Activated CD8-positive, alpha-beta memory T cell treated with anti-CD3 and anti-CD28 coated beads, Interleukin-2, amount 50 U/mL, for 1 hour (primary cell): ENCODE data around the gene PDLIM4.

Experiments used
- DNase-seq: peaks from one replicate; pipeline ENCODE4 v3.0.0-alpha.2; 2020; ENCODE audit errors: extremely low read depth

PDLIM4 gene, protein sequence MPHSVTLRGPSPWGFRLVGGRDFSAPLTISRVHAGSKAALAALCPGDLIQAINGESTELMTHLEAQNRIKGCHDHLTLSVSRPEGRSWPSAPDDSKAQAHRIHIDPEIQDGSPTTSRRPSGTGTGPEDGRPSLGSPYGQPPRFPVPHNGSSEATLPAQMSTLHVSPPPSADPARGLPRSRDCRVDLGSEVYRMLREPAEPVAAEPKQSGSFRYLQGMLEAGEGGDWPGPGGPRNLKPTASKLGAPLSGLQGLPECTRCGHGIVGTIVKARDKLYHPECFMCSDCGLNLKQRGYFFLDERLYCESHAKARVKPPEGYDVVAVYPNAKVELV

DNA sequence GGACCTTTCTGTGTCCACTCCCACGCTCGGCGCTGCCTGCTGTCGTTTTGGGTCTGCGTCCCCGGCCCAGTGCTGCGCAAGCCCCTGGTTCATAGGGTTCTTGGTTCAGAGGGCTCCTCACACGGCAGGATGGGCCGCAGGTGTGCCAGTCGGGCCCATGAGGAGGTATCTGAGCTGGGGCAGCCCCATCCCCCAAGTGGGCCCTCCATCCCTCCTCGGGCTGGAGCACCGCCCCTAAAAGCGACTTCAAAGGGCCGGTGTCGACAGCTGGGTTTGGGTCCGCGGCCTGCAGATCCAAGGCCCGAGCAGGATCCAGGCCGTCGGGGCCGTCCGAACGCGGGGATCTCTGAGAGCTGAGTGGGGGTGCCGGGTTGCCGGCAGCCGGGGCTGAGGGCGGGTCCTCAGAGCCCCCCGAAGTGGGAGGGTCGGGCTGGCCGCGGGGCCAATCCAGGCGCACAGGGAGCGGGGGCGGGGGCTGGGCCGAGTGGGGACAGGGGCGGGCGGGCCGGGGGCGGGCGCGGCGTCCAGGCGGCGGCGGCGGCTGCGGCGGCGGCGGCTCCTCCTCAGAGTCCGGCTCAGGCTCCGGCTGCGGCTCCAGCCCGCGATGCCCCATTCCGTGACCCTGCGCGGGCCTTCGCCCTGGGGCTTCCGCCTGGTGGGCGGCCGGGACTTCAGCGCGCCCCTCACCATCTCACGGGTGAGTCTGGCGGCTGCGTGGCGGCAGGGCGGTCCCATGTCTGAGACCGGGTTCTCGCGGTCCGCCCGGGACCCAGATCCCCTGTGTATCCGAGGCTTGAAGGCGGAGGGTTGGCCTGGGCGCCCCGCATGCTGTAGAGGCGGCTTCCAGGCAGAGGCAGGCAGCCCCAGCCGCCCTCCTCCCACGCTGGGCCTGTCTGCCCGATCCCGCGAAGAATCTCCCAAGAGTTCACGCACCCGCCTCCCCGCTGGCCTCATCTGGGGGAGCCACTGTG lies at the start of gene PDLIM4:
TSS of gene PDLIM4 (plus strand) at position 566 of the 971 bp plus-strand sequence. CDS start at position 605, 39 bp downstream.
- DNase-seq, result no peak

DNA sequence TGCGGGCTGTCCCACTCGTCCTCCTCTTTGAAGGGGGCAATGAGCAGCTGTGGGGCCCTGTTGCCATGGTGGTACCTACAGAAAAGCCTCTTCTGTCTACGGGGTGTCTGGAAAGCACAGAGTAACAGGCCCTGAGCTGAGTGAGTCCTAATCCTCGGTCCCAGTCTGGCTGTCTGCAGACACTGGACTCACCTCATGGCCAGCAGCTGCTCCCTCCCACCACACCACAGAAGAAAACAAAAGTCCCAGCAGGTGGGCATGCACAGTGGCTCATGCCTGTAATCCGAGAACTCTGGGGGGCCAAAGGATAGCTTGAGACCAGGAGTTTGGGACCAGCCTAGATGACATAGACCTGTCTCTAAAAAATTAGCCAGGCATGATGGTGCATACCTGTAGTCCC lies 49.7 kb upstream of the PDLIM4 start:
- no peak for DNase-seq

DNA sequence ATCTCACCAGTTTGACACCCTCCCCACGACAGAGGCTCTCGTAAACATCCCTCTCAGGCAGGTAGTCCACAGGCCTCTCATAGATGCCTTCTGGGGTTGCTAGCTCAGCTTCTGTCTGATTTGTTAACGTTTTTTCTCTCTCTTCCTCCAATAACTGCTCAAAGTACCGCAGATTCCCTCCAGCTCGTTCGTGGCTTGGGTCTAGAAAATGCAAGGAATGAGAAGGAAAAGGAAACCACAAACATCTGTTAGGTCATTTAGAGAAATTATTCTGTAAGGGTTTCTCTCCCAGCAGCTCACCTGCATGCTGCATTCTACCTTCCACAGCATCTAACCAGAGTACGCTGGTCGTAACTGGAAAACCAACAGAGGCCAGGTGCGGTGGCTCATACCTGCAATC lies 48.4 kb upstream of the PDLIM4 start:
- no peak for DNase-seq

DNA sequence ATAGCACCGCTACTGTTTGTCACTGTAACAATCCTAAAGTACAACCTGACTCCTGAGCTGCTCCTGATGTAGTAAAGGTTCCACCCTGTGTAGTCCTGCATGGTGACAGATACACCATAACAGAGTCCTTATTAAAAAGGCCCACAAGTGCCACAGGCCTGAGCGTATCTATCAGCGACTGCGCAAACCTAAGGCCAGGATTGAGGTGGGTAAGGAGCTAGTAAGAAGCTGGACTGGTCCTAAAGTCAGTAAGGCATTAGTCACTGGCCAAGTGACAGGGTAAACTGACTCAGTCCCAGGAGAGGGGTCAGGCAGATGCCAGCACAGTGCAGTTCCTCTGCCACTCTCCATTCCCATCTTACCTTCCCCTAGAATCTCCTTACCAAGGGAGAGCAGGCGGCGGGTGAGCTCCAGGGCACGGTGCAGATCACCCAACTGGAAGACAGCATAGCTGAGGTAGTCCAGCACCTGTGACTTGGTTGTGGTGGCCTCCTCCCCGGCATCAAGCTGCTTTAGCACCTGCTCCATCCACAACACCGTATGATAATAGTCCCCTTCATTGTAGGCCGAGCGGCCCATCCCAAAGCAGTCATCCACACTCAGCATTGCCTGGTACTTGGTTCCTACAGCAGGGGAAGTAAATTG lies 47.5 kb upstream of the PDLIM4 start:
- no peak for DNase-seq

DNA sequence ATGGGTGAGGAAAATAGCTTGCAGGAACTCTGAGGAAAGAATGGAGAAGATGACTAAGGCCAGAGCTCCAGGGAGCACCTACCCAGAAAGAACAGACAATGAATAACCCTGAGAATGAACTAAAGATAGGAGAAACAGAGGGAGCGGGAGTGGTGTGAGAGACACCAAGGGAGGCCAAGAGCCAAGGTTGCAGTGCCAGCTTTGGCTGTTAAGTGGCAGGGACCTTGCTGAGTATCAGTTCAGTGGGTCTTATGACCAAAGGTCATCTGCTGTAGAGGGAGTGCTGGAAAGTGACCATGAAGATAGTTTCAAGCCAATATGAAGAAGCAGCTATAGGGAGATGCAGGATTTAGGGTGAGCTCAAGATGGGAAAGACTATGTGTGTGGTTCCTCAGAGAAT lies 46.6 kb upstream of the PDLIM4 start:
- DNase-seq, result no peak

DNA sequence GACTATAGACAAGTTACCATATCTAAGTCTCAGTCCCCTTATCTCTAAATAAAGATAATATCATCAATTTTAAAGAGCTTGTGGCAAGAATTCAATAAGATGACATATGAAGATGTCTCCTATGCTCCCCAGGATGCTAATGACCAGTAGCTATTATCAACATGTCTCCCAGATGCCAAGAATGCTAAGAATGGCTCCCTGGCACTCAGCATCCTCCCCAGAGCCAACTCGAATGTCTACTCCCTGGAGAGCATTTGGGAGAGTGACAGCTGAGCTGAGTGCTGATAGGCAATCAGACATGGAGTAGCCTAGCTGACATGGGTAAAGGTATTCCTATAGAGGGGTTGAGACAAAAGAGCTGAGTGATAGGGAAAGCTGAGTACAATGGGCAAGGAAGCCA lies 45.7 kb upstream of the PDLIM4 start:
- no peak for DNase-seq

DNA sequence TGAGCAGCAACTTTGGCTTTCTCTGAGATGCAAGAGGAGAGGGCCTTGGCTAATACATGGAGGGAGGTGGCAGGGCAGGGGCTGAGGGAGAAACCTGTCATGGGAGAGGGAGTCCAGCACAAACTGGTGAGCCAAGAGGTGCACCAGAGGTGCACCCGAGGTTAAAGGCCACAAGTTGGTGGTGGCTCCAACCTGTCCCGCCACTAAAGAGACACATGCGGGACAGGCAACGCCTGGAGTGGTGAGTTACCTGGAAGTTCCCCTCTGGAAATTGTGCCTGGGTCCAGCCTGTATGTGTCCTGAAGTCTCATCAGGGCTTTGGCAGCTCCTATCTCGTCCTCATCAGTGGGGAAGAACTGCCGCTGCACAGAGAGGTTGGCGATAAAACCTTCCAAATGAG lies 43.8 kb upstream of the PDLIM4 start:
- no peak for DNase-seq

DNA sequence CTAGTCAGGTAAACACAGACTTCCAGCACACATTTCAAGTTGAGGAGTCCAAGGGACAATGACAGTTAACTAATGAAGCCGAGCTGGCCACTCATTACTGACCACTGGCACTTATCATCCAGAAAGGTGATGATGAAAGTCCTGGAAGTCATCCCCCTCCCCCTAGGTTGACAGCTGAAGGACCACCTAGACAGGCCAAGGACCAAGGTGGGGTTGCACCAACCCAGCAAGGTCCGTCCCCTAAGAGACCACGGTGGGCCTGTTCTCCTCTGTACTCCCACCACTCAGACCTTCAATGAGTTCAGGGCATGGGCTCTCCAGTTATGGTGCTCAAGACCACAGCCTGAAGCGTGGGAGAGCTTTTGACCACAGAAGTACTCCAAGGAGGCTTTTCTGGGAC lies 43.0 kb upstream of the PDLIM4 start:
- no peak for DNase-seq

DNA sequence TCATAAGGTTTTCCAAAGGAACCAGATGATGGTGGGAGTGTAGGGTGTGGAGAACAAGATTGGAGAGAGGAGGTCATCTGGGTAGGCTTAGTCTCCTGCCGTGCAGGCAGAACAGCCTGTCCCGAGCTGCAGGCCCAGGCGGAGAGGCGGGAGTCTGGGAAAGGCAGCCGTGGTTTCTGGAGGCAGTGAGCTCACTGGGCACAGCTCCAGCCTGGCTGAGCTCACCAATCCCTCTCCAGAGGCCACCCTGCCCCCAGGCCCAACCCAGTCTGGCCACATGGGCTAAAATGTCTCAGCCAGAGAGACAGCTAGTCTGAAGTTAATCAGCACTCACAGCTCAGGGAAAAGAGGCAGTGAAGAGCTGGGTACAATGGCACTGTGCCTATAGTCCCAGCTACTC lies 42.2 kb upstream of the PDLIM4 start:
- no peak for DNase-seq

DNA sequence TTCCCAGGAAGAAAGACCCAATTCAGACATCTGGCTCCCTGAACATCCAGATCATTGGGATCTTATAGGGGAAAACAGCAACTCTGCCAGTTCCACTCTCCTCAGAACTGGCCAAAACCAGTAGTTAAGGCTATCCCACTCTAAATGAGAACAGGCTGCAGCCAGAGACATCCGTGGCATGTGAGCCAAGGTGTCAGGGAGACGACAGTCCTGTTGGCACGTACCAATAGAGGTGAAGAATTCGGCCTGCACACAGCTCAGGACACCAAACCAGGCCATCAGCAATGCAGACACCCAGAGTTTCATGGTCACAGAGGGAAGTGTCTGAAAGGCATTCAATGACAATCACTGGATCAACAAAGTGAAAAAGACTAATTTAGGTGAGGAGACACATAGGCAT lies 39.2 kb upstream of the PDLIM4 start:
- DNase-seq, result no peak

DNA sequence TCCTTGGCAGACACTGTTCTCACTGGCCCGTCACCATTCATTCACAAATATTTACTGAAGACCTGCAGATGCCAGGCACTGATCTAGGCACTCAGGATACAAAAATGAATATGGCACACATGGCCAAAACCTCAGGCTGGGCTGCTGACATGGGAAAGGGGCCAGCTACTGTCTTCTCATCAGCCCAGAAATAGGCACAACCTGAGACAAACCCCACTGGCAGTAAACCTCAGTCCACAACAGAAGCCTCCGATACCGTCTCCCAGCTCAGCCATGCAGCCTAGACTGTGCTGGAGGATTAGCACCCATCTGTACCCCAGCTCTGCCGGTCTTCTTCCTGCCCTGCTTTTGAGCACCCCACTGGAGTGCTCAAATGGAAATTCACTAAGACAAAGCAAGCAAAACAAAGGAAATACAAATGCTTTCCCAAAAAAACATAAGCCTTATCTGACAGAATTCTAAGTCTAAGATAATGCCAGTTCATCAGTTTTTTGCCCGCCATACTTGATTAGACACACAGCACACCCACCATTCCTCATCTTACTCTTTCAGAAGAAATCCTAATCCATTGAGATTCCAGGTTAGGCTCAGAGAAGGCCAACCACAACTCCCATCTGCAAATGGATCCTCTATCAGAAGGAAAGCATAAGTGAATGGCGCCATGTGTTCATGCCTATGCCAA lies 38.1 kb upstream of the PDLIM4 start:
- DNase-seq, result no peak

DNA sequence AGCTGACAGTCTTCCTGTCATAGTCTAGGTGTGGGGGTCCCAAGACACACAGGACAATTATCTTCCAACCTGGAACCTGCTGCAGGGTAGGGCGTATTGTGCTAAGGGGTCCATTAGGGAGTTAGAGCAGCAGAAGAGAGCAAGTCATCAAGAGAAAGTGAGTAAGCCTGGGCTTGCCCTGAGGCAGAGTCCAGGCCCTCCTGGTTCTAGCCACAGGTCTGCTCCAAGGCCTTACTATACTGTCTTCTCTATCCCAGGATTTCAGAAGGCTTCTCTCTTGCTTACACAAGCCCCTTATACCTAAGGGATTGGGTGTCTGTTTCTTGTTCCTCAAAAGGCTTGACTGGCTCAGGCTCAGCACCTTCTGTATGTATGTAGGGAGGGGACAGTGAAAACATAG lies 37.5 kb upstream of the PDLIM4 start:
- DNase-seq, result no peak

DNA sequence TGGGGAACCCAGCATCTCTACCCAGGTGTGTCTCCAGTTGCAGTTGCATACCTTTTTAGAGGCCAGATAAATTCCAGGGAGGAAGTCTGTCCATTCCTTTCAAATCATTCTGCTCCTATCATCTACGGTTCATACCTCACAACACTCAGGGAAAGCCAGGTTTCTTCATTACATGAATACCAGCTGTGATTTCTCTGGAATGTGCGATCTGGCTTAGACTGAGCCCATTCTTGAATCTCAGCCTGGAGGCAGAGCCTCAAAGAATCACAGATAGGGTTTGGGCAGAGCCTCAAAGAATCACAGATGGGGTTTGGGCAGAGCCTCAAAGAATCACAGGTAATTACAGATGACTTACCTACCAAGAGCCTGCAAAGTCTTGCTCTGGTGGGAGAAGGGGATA lies 37.0 kb upstream of the PDLIM4 start:
- no peak for DNase-seq

DNA sequence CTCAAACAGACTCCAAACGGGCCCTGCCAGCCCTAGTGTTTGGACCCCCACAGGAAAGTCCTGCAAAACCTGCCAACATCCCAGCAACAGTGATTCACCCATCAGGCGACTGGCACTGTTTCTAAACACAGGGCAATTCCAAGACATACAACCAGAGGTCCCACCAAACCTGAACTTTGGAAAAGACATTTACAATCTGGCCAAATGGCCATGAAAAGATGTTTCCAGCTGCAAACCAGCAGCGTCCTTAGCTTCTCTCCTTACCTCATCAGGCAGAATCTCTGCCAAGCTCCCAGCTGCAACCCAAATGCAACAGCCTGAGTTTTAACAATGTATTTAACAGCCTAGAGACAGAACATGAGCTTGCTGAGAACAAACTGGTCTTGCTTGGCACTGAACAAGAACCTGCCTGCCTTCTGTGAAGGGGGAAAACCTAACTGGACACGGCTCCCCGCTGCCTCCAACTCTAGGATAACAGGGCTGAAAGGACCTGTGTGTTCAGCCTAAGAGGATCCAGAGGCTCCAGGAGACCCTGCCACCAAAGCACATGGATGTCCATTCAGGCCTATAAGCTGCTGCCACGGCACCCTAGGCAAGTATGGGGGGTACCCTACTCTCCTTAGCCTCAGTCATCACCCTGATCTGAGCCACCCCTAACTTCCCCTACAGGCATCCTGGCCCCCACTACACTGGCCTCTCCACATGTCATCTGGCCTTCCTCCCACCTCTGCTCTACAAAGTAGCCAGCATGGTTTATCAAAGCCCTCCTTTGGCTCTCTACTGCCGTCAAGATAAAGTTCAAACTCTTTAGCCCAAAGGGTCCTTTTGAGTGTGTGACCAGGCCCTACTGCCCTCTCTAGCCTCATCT lies 35.5 kb upstream of the PDLIM4 start:
- no peak for DNase-seq

DNA sequence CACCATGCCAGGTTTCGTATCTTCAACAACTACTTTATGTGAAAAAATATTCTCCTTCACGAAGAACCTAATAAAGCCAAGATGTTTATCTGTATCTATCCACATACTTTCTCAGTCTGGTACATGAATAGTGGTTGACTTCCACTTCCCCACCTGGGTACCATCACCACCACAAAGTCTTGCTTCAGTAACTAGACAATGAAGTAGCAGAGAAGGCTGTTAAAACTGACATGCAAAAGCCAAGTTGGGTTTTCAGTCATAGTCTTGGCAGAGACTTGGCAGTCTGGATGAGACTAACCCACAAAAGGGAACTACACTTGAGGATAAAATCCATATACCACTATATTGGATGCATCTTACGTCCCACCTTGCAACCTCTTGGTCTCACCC lies 34.9 kb upstream of the PDLIM4 start:
- no peak for DNase-seq

DNA sequence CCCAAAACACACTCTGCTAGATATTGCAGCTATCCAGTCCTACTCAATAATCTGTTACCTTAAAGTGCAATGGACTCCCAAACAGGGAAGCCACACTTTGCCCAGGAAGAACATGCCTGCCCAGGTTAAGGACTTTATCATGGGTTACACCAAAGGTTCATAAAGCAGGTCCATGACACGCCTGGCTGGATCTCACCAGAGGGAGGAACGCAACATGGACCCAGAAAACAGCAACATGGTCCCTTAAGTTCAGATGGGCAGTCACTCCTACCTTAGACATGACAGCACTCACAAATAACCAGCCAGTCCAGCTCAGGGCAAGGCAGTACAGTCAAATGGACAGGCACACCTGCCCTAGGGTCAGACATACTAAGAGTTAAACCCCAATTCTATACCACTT lies 33.6 kb upstream of the PDLIM4 start:
- no peak for DNase-seq

DNA sequence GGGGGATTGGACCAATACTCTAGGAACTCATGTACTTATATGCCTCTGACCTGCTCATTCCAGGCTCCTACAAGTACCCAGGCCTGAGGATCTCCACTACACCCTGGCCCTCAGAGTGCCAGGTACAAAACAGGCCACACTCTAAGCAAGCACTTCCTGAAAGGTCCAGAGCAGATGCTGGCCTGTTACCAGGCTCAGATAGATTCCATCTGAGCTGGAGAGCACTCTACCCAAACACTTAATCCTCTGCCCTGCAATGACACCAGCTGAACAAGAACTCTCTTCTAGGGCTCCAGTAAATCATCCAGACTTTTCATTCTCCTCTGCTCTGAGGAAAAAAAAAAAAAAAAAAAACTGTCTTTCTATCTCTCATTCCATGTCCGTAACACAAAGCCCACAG lies 32.8 kb upstream of the PDLIM4 start:
- DNase-seq, result no peak

DNA sequence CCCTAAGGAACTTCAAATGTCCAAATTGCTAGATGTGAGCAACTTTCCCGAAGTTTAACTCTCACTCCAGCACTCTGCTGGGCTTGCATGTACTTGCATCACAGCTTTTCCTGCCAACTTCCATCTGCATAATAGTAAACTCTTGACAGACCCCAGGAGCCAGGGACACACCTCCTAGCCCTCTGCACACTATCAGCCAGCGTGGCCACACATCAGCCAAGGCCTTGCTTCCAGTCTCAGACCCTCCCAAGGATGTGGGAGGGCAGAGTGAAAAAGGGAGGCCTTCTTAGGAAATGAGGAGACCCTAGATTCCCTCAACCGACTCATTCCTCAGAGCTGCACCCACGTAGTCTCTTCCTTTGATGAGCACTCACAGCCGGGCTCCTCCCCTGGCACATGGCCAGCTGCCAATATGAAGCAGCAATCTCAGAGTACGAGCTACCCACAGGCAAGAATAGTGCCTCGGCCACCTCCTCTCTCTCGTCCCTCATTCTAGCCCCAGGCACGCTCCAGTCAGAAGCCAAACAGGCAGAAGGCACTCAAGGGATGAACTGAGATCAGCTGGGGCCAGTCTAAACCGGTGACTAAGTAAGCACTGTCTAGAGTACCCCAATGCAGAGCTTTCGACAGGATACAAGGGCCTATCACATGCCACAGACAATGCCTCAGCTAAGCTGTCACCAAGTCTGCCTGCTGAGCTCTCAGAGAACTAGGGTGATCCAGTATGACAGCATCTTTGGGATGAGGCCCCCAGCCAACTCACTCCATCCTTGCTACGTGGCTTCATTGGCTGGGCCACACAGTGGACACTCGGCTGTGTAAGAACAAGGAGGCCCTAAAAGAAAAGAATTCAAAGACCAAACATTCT lies 32.1 kb upstream of the PDLIM4 start:
- DNase-seq, result no peak

DNA sequence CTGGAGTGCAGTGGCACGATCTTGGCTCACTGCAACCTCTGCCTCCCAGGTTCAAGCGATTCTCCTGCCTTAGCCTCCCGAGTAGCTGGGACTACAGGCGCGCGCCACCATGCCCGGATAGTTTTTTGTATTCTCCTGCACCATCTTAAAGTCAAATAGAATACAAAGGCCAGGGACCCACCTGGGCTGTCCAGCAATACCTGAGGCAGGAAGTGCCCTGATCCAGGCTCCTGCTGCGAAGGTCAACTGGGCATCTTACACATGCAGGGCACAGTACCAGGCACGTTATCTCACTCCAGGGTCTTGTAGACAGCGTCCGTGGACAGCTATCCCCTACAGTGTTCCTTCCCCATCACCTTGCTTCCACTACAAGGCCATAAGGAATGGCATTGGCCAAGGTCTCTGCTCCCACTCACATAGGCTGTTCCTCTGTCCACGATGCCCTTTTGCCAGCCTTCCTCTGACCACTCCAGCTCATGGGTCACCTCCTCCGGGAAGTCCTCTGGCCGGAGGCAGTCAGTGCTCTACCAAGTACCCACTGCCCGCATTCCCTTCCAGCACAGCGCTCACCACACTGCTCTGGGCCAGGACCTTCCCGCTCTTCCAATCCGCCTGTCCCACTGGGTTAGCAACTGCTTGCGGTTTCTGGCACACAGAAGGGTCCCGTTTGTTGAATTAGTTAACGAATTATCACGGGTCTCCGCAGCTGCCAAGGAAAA lies 30.8 kb upstream of the PDLIM4 start:
- DNase-seq, result no peak

DNA sequence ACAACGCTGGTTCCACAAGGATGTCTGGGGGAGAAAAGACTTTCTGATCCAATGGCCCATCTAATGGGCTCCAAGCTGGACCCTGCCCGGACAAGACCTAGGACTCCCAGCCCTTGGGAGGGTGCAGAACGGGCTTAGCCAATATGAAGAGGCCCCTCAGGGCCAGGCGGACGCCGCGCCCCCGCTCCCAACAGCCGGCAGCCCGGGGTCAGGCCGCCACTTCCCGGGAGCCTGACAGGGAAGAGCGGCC lies 30.3 kb upstream of the PDLIM4 start:
- DNase-seq, result no peak
